ENCODE measurements around the gene CDK13. TPM values are rescaled to one million over a fixed set of nuclear protein-coding genes. Genes with fewer than 3 reads are reported as not detected.

CDK13 gene
- total RNA-seq, 1 experiment from 2014 or later, result 45.9 TPM

- H3K27me3 Mint-ChIP-seq (ENCODE audit: insufficient read depth, unreplicated experiment), result no peaks in the 10 kb centered on the region
- H3K27ac Mint-ChIP-seq (ENCODE audit: unreplicated experiment), result no peak overlapping the region
- peaks cover 31% of the 10 kb centered on the region for H3K36me3 Mint-ChIP-seq (ENCODE audit: insufficient read depth, unreplicated experiment)
- ChIA-PET CTCF (no interaction called here), POLR2A (no interaction called here)
- no peak for TF ChIP-seq CTCF (IDR thresholded peaks at IDR 0.05; ENCODE audit: insufficient read depth in 1 of 2, low read depth in 1 of 2, low read length in 1 of 2, severe bottlenecking in 1 of 2, unreplicated experiment in 1 of 2)
- BruUV-seq (replicated peaks), result no TSS peak
- H3K27me3 ChIP-seq (replicated peaks; ENCODE audit: control insufficient read depth, insufficient read depth, low read length), result no peaks in the 10 kb centered on the region
- H3K9me3 Mint-ChIP-seq (ENCODE audit: unreplicated experiment), result no peaks in the 10 kb centered on the region
- peaks cover 9% of the 10 kb centered on the region for H3K4me1 ChIP-seq
- H3K4me3 Mint-ChIP-seq (ENCODE audit: unreplicated experiment), result no peak overlapping the region
- no peaks in the 10 kb centered on the region for H3K9me3 ChIP-seq
- intact Hi-C loops (cut with micrococcal nuclease; ENCODE audit: unreplicated experiment), result loop anchor here (10.0 kb wide), 1 partner anchor 474 kb away; no protein-coding TSS in a partner anchor
- no peaks in the 10 kb centered on the region for H3K36me3 ChIP-seq (ENCODE audit: control insufficient read depth, insufficient read depth, low read length)
- no peak overlapping the region for H3K4me3 ChIP-seq (ENCODE audit: low read depth, low read length)
- DNase-seq, result no peak
- peaks cover 11% of the 10 kb centered on the region for H3K4me1 Mint-ChIP-seq (ENCODE audit: low read depth, unreplicated experiment)
These were observed 109.0 kb downstream of the CDK13 start for GRCh38 chr7:40059057-40059456.

- Histone ChIP-seq H3K27me3 (replicated peaks; ENCODE audit: control insufficient read depth, insufficient read depth, low read length) (no peaks in the 10 kb centered on the region), H3K4me1 (no peaks in the 10 kb centered on the region), H3K36me3 (ENCODE audit: control insufficient read depth, insufficient read depth, low read length) (no peaks in the 10 kb centered on the region; the same call in 1 of the 2 replicates), H3K9me3 (no peaks in the 10 kb centered on the region), H3K4me3 (ENCODE audit: low read depth, low read length) (no peak overlapping the region)
- ChIA-PET POLR2A (no interaction called here), CTCF (interaction anchor here (0.6 kb wide), 1 partner anchor 61 kb away, joined by 3 read pairs; no protein-coding TSS in a partner anchor)
- H3K27me3 Mint-ChIP-seq (ENCODE audit: insufficient read depth, unreplicated experiment), result no peaks in the 10 kb centered on the region
- BruUV-seq (replicated peaks), result no TSS peak
- no peak for TF ChIP-seq CTCF (IDR thresholded peaks at IDR 0.05; ENCODE audit: insufficient read depth in 1 of 2, low read depth in 1 of 2, low read length in 1 of 2, severe bottlenecking in 1 of 2, unreplicated experiment in 1 of 2)
- DNase-seq, result no peak
- no peaks in the 10 kb centered on the region for H3K36me3 Mint-ChIP-seq (ENCODE audit: insufficient read depth, unreplicated experiment)
- no peak overlapping the region for H3K4me3 Mint-ChIP-seq (ENCODE audit: unreplicated experiment)
- intact Hi-C loops (cut with micrococcal nuclease; ENCODE audit: unreplicated experiment), result no loop called here
- no peaks in the 10 kb centered on the region for H3K4me1 Mint-ChIP-seq (ENCODE audit: low read depth, unreplicated experiment)
- no peaks in the 10 kb centered on the region for H3K9me3 Mint-ChIP-seq (ENCODE audit: unreplicated experiment)
- H3K27ac Mint-ChIP-seq (ENCODE audit: unreplicated experiment), result no peak overlapping the region
These were observed 122.2 kb downstream of the CDK13 start for GRCh38 chr7:40072268-40072667.

GRCh38 chr7:40073239-40073638, 123.2 kb downstream of the CDK13 start:
- no peak for TF ChIP-seq CTCF (IDR thresholded peaks at IDR 0.05; ENCODE audit: insufficient read depth in 1 of 2, low read depth in 1 of 2, low read length in 1 of 2, severe bottlenecking in 1 of 2, unreplicated experiment in 1 of 2)
- Histone ChIP-seq H3K4me1 (no peaks in the 10 kb centered on the region), H3K27me3 (replicated peaks; ENCODE audit: control insufficient read depth, insufficient read depth, low read length) (no peaks in the 10 kb centered on the region), H3K36me3 (ENCODE audit: control insufficient read depth, insufficient read depth, low read length) (no peaks in the 10 kb centered on the region; the same call in 1 of the 2 replicates), H3K4me3 (ENCODE audit: low read depth, low read length) (no peak overlapping the region), H3K9me3 (no peaks in the 10 kb centered on the region)
- BruUV-seq (replicated peaks), result no TSS peak
- H3K9me3 Mint-ChIP-seq (ENCODE audit: unreplicated experiment), result no peaks in the 10 kb centered on the region
- H3K27me3 Mint-ChIP-seq (ENCODE audit: insufficient read depth, unreplicated experiment), result no peaks in the 10 kb centered on the region
- POLR2A ChIA-PET, result no interaction called here
- H3K27ac Mint-ChIP-seq (ENCODE audit: unreplicated experiment), result no peak overlapping the region
- no peak for DNase-seq
- CTCF ChIA-PET, result no interaction called here
- intact Hi-C loops (cut with micrococcal nuclease; ENCODE audit: unreplicated experiment), result no loop called here
- no peaks in the 10 kb centered on the region for H3K36me3 Mint-ChIP-seq (ENCODE audit: insufficient read depth, unreplicated experiment)
- no peak overlapping the region for H3K4me3 Mint-ChIP-seq (ENCODE audit: unreplicated experiment)
- H3K4me1 Mint-ChIP-seq (ENCODE audit: low read depth, unreplicated experiment), result no peaks in the 10 kb centered on the region
